ENCODE results near the gene TNNT1.
"Not testable (repeated sequence)": the region's sequence is repeated elsewhere in the genome, so short reads cannot be mapped to it uniquely, and the experiment has no call there.

Gene TNNT1

DNA sequence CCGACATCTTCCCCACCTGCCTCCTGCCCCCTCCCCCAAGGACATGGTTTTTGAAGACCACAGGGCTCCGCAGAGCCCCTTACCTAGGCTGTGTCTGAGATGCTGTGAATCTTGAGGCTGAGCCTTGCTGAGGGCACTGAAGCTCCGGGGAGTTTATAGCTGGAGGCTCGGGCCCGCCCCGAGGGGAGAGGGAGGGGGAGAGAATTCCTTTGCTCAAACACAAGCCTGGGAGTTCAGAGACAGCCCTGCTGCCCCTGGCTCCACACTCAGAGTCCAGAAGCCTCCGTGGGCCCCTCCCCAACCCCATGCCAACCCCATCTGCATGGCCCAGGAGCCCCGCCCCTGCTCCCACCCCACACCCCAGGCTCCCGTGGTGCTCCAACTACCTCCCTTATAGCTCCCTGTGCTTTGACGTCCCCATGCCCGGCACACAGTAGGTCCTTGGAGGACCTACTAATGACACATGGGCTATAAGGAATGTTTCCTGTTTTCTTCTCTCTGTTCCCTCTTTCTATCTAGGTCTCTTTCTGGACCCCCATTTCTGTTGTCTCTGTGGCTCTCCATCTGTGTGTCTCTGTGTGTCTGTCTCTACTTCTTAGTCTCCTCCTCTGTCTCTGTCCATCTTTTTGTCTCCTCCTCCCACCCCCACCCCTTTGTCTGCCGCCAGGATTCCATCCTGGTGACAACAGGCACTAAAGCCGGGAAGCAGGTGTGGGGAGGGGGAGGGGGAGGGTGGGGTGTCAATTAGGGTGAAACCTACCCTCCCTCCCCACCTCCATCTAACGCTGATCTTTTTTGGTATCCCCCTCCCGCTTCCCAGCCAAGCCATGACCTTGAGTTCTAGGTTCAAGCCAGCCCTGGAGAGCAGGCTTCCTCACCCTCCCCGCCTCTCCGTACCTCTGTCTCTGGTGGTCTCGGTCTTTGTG is at the start of gene TNNT1:
Gene TNNT1, minus strand, starts transcription at position 129 of the 926 bp plus-strand sequence. CDS start 2,049 bp downstream, outside the sequence.
- no peak for DNase-seq

GRCh38 chr19:55198651-55199050 is 49.6 kb upstream of the TNNT1 start:
- DNase-seq, result no peak

GRCh38 chr19:55197528-55197927 is 48.5 kb upstream of the TNNT1 start:
- DNase-seq, result no peak

DNA sequence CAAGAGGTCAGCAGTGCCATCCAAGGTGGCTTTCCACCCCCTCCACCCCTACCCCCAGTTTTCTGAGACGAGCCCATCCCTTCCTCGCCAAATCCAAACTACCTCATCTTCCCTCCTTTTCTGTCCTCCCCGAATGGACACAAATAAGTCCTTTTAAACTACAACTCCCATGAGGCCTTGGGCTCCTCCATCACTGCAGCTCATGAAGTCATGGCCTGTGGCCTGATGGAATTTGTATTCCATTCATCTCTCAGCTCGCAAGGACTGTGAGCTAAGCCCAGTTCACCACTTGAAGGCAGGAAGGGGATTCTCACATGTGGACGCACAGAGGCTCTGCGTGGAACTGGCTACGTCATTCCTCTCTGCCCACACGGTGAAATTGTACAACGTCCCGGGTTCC is 47.8 kb upstream of the TNNT1 start:
- no peak for DNase-seq

- no peak for DNase-seq
These were observed 44.5 kb upstream of the TNNT1 start for GRCh38 chr19:55193481-55193880.

GRCh38 chr19:55189403-55189835 is 40.4 kb upstream of the TNNT1 start:
- no peak for DNase-seq

DNA sequence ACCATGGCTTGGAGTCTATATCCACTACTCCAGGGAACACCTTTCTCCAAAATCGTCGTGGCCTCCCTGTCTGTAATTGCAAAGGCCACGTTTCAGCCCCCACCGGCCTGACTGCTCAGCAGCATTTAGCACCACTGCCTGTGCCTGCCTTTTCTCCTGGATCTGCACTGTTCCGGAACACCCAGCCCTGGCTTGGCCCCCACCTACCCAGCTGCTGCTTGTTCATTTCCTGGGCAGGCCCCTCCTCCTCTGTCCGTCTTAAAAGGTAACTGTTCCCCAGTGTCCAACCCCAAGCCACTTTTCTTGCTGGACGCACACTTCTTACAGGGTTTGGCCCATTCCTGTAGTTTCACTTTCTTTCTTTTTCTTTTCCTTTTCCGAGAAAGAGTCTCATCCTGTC is 39.6 kb upstream of the TNNT1 start:
- DNase-seq, result no peak

GRCh38 chr19:55186080-55186479 is 37.1 kb upstream of the TNNT1 start:
- DNase-seq, result no peak

DNA sequence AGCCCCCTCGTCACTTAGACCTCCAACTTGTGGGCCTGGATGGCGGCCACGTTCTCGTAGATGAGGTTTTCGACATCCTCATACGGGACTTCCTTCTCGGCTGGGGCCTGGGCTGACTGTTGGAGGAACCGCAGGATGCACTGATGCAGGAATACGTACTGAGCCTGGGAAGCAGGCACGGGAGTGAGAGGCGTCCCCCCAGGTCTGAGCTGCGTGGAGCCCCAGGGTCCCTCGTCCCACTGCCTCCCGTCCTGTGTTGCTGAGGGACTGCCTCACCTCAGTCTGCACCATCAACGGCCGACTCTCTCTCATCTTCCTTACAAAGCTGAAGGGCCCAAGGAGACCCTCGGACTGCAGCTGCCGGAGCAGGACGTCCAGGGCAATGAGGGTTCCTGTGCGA is 32.7 kb upstream of the TNNT1 start:
- DNase-seq, result no peak

DNA sequence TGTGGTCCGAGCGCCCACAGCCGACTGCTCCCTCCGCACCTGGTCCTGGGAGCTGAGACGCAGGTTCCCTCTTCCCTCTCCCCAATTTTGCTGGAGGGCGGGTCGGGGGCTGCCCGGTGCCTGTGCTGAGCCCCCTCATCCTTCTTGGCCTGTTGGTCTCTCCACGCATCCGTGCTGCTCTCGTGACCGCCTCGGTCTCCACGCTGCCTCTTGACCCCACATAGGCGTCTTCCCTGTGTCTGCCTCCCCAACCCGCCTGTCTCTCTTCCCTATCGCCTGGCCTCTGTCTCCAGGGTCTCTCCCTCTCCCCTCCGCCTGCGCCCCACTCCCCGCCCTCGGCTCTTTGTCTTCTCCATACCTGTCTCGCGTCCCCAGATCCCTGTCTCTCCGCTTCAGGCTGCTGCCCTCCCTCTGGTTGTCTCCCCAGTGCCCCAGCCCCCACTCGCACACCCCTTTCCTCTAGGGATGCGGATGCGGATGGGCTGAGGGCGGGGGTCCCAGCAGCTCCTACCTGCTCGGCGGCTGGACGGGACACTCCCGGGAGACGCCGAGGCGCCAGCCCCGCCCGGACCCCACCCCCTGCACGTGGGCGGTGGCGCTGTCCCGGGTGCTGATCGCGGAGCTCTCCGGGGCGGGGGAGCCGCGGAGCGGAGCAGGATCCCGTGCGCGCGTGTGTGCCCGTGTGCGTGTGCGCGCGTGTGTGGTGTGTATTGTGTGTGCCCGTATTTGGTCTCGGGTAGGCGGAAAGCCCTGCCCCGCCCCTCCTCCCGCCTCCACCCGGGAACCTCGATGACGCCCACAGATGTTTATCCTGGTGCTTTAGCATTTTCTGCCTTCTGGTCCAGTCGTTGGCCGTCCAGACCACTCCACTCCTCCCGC is 30.8 kb upstream of the TNNT1 start, which contains the start of gene SYT5:
Gene SYT5, minus strand, starts transcription at position 684 of the 879 bp plus-strand sequence. CDS start 1,248 bp downstream, outside the sequence.
- DNase-seq, result no peak

- DNase-seq, result peak; percentile 86
These were observed 30.0 kb upstream of the TNNT1 start for GRCh38 chr19:55178781-55179599.

GRCh38 chr19:55176076-55176475 is 27.1 kb upstream of the TNNT1 start:
- DNase-seq, result no peak

- peak; percentile 39 for DNase-seq
These were observed 26.3 kb upstream of the TNNT1 start for GRCh38 chr19:55175117-55175867.

DNA sequence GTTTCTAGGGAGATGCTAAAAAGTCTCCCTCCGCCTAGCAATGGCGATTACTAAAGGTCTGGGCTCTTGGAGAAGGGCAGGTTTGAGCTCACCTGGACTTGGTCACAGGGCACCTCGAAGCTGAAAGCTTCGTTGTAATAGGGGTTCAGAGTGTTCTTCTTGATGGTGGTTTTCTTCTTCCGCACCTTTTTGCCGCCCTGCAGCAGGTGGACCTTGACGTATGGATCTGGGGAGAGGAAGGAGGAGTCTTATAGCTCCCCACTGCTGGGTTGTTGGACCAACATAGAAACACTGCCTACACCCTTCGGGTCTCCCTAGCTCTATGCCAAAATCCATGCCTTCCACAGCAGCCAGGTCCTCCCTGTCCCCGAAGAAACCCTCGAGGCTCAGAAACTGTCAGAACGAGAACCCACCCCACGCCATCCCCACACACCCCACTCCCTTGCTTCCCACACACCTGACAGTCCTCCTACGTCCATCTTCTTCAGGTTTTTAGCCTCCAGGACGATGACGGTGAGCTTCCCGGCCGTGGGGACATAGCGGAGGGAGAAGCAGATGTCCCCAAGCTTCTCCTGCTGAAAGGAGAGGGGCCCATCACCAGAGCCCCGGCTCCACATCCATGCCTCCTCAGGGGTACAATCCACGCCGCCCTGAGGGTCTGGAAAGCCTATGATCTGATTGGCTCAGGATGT is 25.6 kb upstream of the TNNT1 start:
- no peak for DNase-seq

DNA sequence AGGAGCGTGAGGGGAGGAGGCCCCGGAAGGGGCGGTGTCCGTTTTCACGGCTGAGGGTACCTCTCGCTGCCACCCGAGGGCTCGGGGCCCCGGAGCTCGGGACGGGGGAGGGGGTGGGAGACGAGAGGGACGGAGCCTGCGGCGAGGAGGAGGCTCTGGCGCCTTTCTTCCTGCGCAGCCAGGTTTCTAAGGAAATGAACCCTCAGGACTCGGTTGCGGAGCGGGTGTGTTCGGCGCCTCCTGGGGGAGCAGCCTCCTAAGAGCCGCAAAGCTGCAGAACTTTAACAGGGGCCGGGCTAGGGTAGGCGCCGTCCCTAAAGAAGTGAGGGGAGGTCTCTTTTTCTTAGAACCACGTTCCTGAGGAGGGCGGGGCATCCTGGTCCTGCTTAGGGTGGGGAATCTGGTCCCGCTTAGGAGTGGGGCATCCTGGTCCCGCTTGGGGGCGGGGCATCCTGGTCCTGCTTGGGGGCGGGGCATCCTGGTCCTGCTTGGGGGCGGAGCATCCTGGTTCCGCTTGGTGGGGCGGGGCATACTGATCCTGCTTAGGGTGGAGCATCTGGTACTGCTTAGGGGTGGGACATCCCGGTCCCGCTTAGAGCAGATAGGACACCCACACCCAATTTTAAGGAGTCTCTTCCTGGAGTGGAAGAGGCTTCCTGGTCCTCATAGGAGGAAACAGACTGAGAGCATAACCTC is 24.9 kb upstream of the TNNT1 start:
- DNase-seq, result peak; percentile 62

- no peak for DNase-seq
These were observed 24.2 kb upstream of the TNNT1 start for GRCh38 chr19:55173186-55173713.

DNA sequence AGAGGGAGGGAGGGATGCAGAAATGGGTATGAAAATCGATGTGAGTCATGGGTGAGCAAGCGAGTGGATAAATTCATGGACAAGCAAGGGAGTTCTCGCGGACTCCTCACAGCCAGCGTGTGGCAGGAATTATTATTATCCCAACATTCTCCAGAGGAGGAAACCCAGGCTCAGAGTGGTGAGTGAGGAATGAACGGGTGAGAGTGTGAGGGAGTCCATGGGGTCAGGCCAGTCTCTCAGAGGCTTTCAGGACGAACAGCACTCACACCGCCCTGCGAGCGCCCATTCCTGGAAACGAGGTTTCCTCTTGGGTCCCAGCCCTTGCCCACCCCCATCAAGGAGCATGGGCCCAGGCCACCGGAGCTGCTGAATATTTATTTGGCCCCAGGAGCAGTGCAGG is 23.7 kb upstream of the TNNT1 start:
- DNase-seq, result no peak

DNA sequence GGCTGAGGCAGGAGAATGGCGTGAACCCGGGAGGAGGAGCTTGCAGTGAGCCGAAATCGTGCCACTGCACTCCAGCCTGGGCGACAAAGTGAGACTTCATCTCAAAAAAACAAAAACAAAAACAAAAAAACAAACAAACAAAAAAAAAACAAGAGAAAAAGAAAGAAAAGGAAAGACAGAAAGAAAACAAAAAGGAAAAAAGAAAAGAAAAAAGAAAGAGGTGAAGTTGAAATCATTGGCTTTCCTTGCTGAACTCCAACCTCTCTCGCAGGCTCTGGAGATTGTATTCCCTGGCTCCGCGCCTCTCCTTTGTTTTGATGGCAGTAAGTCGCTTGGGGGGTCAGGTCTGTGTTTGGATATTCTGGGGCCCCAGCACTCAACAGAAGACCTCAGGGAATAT is 23.3 kb upstream of the TNNT1 start:
- DNase-seq, result not testable (repeated sequence)

GRCh38 chr19:55171440-55171839 is 22.4 kb upstream of the TNNT1 start:
- no peak for DNase-seq

GRCh38 chr19:55169136-55169535 is 20.1 kb upstream of the TNNT1 start:
- no peak for DNase-seq

All from NCI-H526 treated with DMSO at 0.1 percent for 48 hours (cell line).